Measurements from ENCODE around the gene LMCD1. TPM values are rescaled to one million over a fixed set of nuclear protein-coding genes. Genes with fewer than 3 reads are reported as not detected.

The LMCD1 gene
- total and polyA plus RNA-seq, 2 of the 8 experiments (the other 6 are each of a cell fraction or from before 2014, with no cell fraction given), result 12.3 to 26.5 TPM

- TF ChIP-seq, protein P1, sequence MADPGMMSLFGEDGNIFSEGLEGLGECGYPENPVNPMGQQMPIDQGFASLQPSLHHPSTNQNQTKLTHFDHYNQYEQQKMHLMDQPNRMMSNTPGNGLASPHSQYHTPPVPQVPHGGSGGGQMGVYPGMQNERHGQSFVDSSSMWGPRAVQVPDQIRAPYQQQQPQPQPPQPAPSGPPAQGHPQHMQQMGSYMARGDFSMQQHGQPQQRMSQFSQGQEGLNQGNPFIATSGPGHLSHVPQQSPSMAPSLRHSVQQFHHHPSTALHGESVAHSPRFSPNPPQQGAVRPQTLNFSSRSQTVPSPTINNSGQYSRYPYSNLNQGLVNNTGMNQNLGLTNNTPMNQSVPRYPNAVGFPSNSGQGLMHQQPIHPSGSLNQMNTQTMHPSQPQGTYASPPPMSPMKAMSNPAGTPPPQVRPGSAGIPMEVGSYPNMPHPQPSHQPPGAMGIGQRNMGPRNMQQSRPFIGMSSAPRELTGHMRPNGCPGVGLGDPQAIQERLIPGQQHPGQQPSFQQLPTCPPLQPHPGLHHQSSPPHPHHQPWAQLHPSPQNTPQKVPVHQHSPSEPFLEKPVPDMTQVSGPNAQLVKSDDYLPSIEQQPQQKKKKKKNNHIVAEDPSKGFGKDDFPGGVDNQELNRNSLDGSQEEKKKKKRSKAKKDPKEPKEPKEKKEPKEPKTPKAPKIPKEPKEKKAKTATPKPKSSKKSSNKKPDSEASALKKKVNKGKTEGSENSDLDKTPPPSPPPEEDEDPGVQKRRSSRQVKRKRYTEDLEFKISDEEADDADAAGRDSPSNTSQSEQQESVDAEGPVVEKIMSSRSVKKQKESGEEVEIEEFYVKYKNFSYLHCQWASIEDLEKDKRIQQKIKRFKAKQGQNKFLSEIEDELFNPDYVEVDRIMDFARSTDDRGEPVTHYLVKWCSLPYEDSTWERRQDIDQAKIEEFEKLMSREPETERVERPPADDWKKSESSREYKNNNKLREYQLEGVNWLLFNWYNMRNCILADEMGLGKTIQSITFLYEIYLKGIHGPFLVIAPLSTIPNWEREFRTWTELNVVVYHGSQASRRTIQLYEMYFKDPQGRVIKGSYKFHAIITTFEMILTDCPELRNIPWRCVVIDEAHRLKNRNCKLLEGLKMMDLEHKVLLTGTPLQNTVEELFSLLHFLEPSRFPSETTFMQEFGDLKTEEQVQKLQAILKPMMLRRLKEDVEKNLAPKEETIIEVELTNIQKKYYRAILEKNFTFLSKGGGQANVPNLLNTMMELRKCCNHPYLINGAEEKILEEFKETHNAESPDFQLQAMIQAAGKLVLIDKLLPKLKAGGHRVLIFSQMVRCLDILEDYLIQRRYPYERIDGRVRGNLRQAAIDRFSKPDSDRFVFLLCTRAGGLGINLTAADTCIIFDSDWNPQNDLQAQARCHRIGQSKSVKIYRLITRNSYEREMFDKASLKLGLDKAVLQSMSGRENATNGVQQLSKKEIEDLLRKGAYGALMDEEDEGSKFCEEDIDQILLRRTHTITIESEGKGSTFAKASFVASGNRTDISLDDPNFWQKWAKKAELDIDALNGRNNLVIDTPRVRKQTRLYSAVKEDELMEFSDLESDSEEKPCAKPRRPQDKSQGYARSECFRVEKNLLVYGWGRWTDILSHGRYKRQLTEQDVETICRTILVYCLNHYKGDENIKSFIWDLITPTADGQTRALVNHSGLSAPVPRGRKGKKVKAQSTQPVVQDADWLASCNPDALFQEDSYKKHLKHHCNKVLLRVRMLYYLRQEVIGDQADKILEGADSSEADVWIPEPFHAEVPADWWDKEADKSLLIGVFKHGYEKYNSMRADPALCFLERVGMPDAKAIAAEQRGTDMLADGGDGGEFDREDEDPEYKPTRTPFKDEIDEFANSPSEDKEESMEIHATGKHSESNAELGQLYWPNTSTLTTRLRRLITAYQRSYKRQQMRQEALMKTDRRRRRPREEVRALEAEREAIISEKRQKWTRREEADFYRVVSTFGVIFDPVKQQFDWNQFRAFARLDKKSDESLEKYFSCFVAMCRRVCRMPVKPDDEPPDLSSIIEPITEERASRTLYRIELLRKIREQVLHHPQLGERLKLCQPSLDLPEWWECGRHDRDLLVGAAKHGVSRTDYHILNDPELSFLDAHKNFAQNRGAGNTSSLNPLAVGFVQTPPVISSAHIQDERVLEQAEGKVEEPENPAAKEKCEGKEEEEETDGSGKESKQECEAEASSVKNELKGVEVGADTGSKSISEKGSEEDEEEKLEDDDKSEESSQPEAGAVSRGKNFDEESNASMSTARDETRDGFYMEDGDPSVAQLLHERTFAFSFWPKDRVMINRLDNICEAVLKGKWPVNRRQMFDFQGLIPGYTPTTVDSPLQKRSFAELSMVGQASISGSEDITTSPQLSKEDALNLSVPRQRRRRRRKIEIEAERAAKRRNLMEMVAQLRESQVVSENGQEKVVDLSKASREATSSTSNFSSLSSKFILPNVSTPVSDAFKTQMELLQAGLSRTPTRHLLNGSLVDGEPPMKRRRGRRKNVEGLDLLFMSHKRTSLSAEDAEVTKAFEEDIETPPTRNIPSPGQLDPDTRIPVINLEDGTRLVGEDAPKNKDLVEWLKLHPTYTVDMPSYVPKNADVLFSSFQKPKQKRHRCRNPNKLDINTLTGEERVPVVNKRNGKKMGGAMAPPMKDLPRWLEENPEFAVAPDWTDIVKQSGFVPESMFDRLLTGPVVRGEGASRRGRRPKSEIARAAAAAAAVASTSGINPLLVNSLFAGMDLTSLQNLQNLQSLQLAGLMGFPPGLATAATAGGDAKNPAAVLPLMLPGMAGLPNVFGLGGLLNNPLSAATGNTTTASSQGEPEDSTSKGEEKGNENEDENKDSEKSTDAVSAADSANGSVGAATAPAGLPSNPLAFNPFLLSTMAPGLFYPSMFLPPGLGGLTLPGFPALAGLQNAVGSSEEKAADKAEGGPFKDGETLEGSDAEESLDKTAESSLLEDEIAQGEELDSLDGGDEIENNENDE (IDR thresholded peaks at IDR 0.05; ENCODE audit: insufficient replicate concordance, low read length), result no peak
- TF ChIP-seq BRCA1 (IDR thresholded peaks at IDR 0.05; ENCODE audit: low read depth, low read length) (no peak), RBBP5 (IDR thresholded peaks at IDR 0.05; ENCODE audit: borderline replicate concordance, low read depth, low read length) (no peak), BACH1 (IDR thresholded peaks at IDR 0.05; ENCODE audit: low read length) (no peak), KDM5A (IDR thresholded peaks at IDR 0.05; ENCODE audit: low read length) (no peak), POLR2A (IDR thresholded peaks at IDR 0.05; ENCODE audit: control extremely low read depth in 1 of 2, low read depth in 2 of 2, low read length in 2 of 2) (no peak), JUND (IDR thresholded peaks at IDR 0.05; ENCODE audit: low read length) (no peak), PHF8 (conservative IDR thresholded peaks at IDR 0.05; ENCODE audit: low read depth, low read length) (no peak), KDM4A (IDR thresholded peaks at IDR 0.05; ENCODE audit: low read depth, low read length, severe bottlenecking) (no peak)
- TF ChIP-seq, protein P2, sequence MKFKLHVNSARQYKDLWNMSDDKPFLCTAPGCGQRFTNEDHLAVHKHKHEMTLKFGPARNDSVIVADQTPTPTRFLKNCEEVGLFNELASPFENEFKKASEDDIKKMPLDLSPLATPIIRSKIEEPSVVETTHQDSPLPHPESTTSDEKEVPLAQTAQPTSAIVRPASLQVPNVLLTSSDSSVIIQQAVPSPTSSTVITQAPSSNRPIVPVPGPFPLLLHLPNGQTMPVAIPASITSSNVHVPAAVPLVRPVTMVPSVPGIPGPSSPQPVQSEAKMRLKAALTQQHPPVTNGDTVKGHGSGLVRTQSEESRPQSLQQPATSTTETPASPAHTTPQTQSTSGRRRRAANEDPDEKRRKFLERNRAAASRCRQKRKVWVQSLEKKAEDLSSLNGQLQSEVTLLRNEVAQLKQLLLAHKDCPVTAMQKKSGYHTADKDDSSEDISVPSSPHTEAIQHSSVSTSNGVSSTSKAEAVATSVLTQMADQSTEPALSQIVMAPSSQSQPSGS (IDR thresholded peaks at IDR 0.05; ENCODE audit: low read length), result no peak
These were observed 19.3 kb downstream of the LMCD1 start (continued) for GRCh38 chr3:8520816-8521403.

Measured in H1 (cell line).